ENCODE data around the gene ACOXL.
A peak's percentile ranks its signal among the peaks of the same experiment; 100 is the strongest.

GRCh38 chr2:111120253-111121027 is 388.1 kb downstream of the ACOXL start, which contains the start of gene BCL2L11:
- TF ChIP-seq CTCF (IDR thresholded peaks at IDR 0.05) = peak in 1 of 3 donors; percentile 9
- peak; percentile 64 for TF ChIP-seq POLR2A (IDR thresholded peaks at IDR 0.05)
- TF ChIP-seq EP300 (IDR thresholded peaks at IDR 0.05) = no peak

All from ovary (tissue), 3 donors.